ENCODE measurements around the gene CEMIP.

DNA sequence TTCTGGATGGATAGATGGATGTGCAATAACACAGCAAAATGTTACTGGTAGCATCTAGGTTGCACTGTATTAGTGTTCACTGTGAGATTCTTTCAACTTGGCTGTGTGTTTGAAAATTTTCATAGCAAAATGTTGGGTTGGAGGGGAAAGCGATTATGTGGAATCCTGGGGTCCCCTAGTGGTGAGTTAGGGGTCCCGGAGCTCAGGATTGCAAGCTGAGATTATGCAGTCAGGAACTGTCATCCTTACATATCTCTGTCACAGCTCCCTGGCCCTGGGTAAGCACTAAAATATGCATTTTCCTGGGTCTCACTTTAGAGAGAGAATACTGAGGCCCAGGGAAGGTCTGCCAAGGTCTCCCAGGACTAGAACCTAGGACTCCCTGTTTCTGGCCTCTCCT, 77.2 kb downstream of the CEMIP start:
- TF ChIP-seq, protein P1, sequence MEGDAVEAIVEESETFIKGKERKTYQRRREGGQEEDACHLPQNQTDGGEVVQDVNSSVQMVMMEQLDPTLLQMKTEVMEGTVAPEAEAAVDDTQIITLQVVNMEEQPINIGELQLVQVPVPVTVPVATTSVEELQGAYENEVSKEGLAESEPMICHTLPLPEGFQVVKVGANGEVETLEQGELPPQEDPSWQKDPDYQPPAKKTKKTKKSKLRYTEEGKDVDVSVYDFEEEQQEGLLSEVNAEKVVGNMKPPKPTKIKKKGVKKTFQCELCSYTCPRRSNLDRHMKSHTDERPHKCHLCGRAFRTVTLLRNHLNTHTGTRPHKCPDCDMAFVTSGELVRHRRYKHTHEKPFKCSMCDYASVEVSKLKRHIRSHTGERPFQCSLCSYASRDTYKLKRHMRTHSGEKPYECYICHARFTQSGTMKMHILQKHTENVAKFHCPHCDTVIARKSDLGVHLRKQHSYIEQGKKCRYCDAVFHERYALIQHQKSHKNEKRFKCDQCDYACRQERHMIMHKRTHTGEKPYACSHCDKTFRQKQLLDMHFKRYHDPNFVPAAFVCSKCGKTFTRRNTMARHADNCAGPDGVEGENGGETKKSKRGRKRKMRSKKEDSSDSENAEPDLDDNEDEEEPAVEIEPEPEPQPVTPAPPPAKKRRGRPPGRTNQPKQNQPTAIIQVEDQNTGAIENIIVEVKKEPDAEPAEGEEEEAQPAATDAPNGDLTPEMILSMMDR (conservative IDR thresholded peaks at IDR 0.05; ENCODE audit: low read depth in 2 of 2) = peak; percentile 84 to 85
- TF ChIP-seq ZNF114 (CRISPR knock-in tag; IDR thresholded peaks at IDR 0.05) = no peak
